RWPE1 (cell line): ENCODE data around the gene HK1.

ENCODE experiments used
- CTCF ChIA-PET: fragments of 350-600 bp; sonication (Branson Sonifier 250); formaldehyde crosslinking; extraction: SDS; loops from one replicate; lab custom pipeline; 2021; lab: Yijun Ruan, JAX
- POLR2A ChIA-PET: fragments of 400-600 bp; formaldehyde crosslinking; extraction: SDS; loops from one replicate; lab custom pipeline; 2020; ENCODE audit warnings: antibody characterized with exemption; ENCODE audit not compliant: low non-redundant PET; lab: Yijun Ruan, JAX
- DNase-seq: peaks from one replicate; pipeline ENCODE4 v3.0.0; 2012; ENCODE audit warnings: low spot score
- H3K27ac ChIP-seq: fragments of 450-650 bp; 2 replicates; pipeline ENCODE4 v1.5.1; 2017
- CTCF ChIP-seq: fragments of 450-650 bp; conservative IDR thresholded peaks from 2 replicates; pipeline ENCODE4 v1.5.1; 2017; ENCODE audit warnings: low read depth, mild to moderate bottlenecking

Gene HK1

GRCh38 chr10:69318106-69318866, 40.0 kb downstream of the HK1 start:
- POLR2A ChIA-PET: interaction anchor here (0.9 to 2.3 kb wide), 2 partner anchors 15 to 67 kb away, joined by 4 to 8 read pairs; no protein-coding TSS in a partner anchor
- DNase-seq: peak; percentile 96
- TF ChIP-seq CTCF: no peak
- CTCF ChIA-PET: interaction anchor here (0.6 to 1.3 kb wide), 3 partner anchors 15 to 421 kb away, joined by 3 to 4 read pairs (median 4); no protein-coding TSS in a partner anchor
- peak overlapping the region; percentile 94 for H3K27ac ChIP-seq

- no peak for TF ChIP-seq CTCF
- H3K27ac ChIP-seq: peak overlapping the region; percentile 94
- no peak for DNase-seq
- POLR2A ChIA-PET: interaction anchor here (0.9 to 2.3 kb wide), 3 partner anchors 15 to 66 kb away, joined by 4 to 8 read pairs (median 6); no protein-coding TSS in a partner anchor
- CTCF ChIA-PET: interaction anchor here (0.6 to 1.0 kb wide), 4 partner anchors 14 to 421 kb away, joined by 3 to 4 read pairs (median 4); no protein-coding TSS in a partner anchor
These were observed 40.8 kb downstream of the HK1 start for GRCh38 chr10:69318867-69319727.

- DNase-seq: no peak
- ChIA-PET POLR2A (interaction anchor here (1.1 to 2.3 kb wide), 2 partner anchors 21 to 66 kb away, joined by 6 to 8 read pairs; no protein-coding TSS in a partner anchor), CTCF (interaction anchor here (1.0 to 1.2 kb wide), 2 partner anchors 13 to 81 kb away, joined by 4 to 7 read pairs; no protein-coding TSS in a partner anchor)
- peak overlapping the region; percentile 94 for H3K27ac ChIP-seq
- no peak for TF ChIP-seq CTCF
These were observed 41.6 kb downstream of the HK1 start for GRCh38 chr10:69319841-69320316.

GRCh38 chr10:69320521-69320920, 42.2 kb downstream of the HK1 start:
- H3K27ac ChIP-seq: peak overlapping the region; percentile 94
- ChIA-PET CTCF (interaction anchor here (1.2 kb wide), 1 partner anchor 12 kb away, joined by 7 read pairs; no protein-coding TSS in a partner anchor), POLR2A (no interaction called here)
- no peak for DNase-seq
- TF ChIP-seq CTCF: no peak

GRCh38 chr10:69321039-69321715, 42.9 kb downstream of the HK1 start:
- H3K27ac ChIP-seq: peak overlapping the region; percentile 94
- TF ChIP-seq CTCF: no peak
- ChIA-PET CTCF (interaction anchor here (0.5 to 1.2 kb wide), 4 partner anchors 11 to 40 kb away, joined by 3 to 7 read pairs (median 4); no protein-coding TSS in a partner anchor), POLR2A (no interaction called here)
- no peak for DNase-seq
